IPS-18a (cell line): ENCODE results near the gene RFX1.
"Not testable (repeated sequence)": the region's sequence is repeated elsewhere in the genome, so short reads cannot be mapped to it uniquely, and the experiment has no call there.

ENCODE experiments used
- H3K27ac ChIP-seq: one replicate; pipeline ENCODE4 v1.5.1; 2013; ENCODE audit warnings: low read length
- H3K27me3 ChIP-seq: one replicate; pipeline ENCODE4 v1.6.1; 2013; ENCODE audit warnings: mild to moderate bottlenecking, low read length; ENCODE audit not compliant: control insufficient read depth, insufficient read depth
- H3K36me3 ChIP-seq: one replicate; pipeline ENCODE4 v1.6.1; 2013; ENCODE audit warnings: low read depth, low read length; ENCODE audit not compliant: control insufficient read depth
- H3K4me1 ChIP-seq: one replicate; pipeline ENCODE4 v1.6.1; 2013; ENCODE audit warnings: low read depth, low read length; ENCODE audit not compliant: control insufficient read depth
- H3K4me3 ChIP-seq: one replicate; pipeline ENCODE4 v1.5.1; 2013; ENCODE audit warnings: low read length
- H3K9ac ChIP-seq: one replicate; pipeline ENCODE4 v1.6.1; 2013; ENCODE audit warnings: mild to moderate bottlenecking, low read length, moderate library complexity
- H3K9me3 ChIP-seq: one replicate; pipeline ENCODE4 v1.6.1; 2013; ENCODE audit warnings: low read depth, low read length; ENCODE audit not compliant: control insufficient read depth

Gene RFX1

GRCh38 chr19:14042659-14043608, 36.8 kb upstream of the RFX1 start:
- peak overlapping the region; percentile 76 for H3K27ac ChIP-seq
- H3K9ac ChIP-seq = peak overlapping the region; percentile 62
- not testable (repeated sequence) for H3K27me3 ChIP-seq, H3K4me1 ChIP-seq, H3K4me3 ChIP-seq, H3K9me3 ChIP-seq, H3K36me3 ChIP-seq

- H3K36me3 ChIP-seq = no peaks in the 10 kb centered on the region
- H3K9me3 ChIP-seq = no peaks in the 10 kb centered on the region
- H3K27me3 ChIP-seq = no peaks in the 10 kb centered on the region
- no peaks in the 10 kb centered on the region for H3K4me1 ChIP-seq
- H3K9ac ChIP-seq = no peak overlapping the region
- H3K27ac ChIP-seq = no peak overlapping the region
- H3K4me3 ChIP-seq = no peak overlapping the region
Observed at GRCh38 chr19:14039181-14039580, 33.1 kb upstream of the RFX1 start.

GRCh38 chr19:14035706-14036105, 29.6 kb upstream of the RFX1 start:
- peaks cover 5% of the 10 kb centered on the region for H3K4me1 ChIP-seq
- H3K9ac ChIP-seq = no peak overlapping the region
- no peaks in the 10 kb centered on the region for H3K36me3 ChIP-seq
- H3K27me3 ChIP-seq = peaks cover 13% of the 10 kb centered on the region
- no peak overlapping the region for H3K4me3 ChIP-seq
- no peak overlapping the region for H3K27ac ChIP-seq
- no peaks in the 10 kb centered on the region for H3K9me3 ChIP-seq

- not testable (repeated sequence) for H3K9me3 ChIP-seq, H3K4me3 ChIP-seq, H3K9ac ChIP-seq, H3K36me3 ChIP-seq, H3K27ac ChIP-seq, H3K4me1 ChIP-seq
- peaks cover 18% of the 10 kb centered on the region for H3K27me3 ChIP-seq
Observed at GRCh38 chr19:14035159-14035558, 29.0 kb upstream of the RFX1 start.

- no peak overlapping the region for H3K27ac ChIP-seq
- no peaks in the 10 kb centered on the region for H3K9me3 ChIP-seq
- H3K4me3 ChIP-seq = no peak overlapping the region
- peaks cover 21% of the 10 kb centered on the region for H3K27me3 ChIP-seq
- H3K36me3 ChIP-seq = no peaks in the 10 kb centered on the region
- peaks cover 5% of the 10 kb centered on the region for H3K4me1 ChIP-seq
- no peak overlapping the region for H3K9ac ChIP-seq
Observed at GRCh38 chr19:14033946-14034345, 27.8 kb upstream of the RFX1 start.

- Histone ChIP-seq H3K4me1 (peaks cover 5% of the 10 kb centered on the region), H3K36me3 (no peaks in the 10 kb centered on the region), H3K4me3 (peak within 1 kb of the TSS; percentile 82), H3K9ac (peak within 1 kb of the TSS; percentile 58), H3K9me3 (no peaks in the 10 kb centered on the region), H3K27me3 (peaks cover 21% of the 10 kb centered on the region), H3K27ac (no peak within 1 kb of the TSS)
Observed at GRCh38 chr19:14031719-14032480, 25.8 kb upstream of the RFX1 start, which contains the start of gene IL27RA. Gene IL27RA (plus strand): TSS chr19:14031762. CDS start chr19:14031873, 111 bp downstream.

- Histone ChIP-seq H3K27me3 (peaks cover 21% of the 10 kb centered on the region), H3K4me3 (peak overlapping the region; percentile 82), H3K4me1 (peaks cover 5% of the 10 kb centered on the region), H3K9me3 (no peaks in the 10 kb centered on the region), H3K27ac (no peak overlapping the region), H3K36me3 (no peaks in the 10 kb centered on the region), H3K9ac (peak overlapping the region; percentile 58)
Observed at GRCh38 chr19:14030997-14031718, 25.0 kb upstream of the RFX1 start.

- H3K36me3 ChIP-seq = no peaks in the 10 kb centered on the region
- no peak overlapping the region for H3K9ac ChIP-seq
- no peak overlapping the region for H3K27ac ChIP-seq
- H3K4me3 ChIP-seq = no peak overlapping the region
- H3K27me3 ChIP-seq = peaks cover 21% of the 10 kb centered on the region
- H3K4me1 ChIP-seq = peaks cover 7% of the 10 kb centered on the region
- no peaks in the 10 kb centered on the region for H3K9me3 ChIP-seq
Observed at GRCh38 chr19:14028901-14029300, 22.8 kb upstream of the RFX1 start.

- Histone ChIP-seq H3K9ac (no peak within 1 kb of the TSS), H3K4me1 (peaks cover 10% of the 10 kb centered on the region), H3K4me3 (no peak within 1 kb of the TSS), H3K27me3 (peaks cover 21% of the 10 kb centered on the region), H3K36me3 (no peaks in the 10 kb centered on the region), H3K27ac (no peak within 1 kb of the TSS), H3K9me3 (no peaks in the 10 kb centered on the region)
Observed at GRCh38 chr19:14027856-14028450, 21.8 kb upstream of the RFX1 start, which contains the start of gene RLN3. Gene RLN3 (plus strand): TSS chr19:14028148. CDS start chr19:14028205, 57 bp downstream.

GRCh38 chr19:14026652-14027192, 20.6 kb upstream of the RFX1 start:
- Histone ChIP-seq H3K27me3 (peaks cover 18% of the 10 kb centered on the region), H3K4me1 (peaks cover 10% of the 10 kb centered on the region)
- not testable (repeated sequence) for H3K9me3 ChIP-seq, H3K4me3 ChIP-seq, H3K27ac ChIP-seq, H3K36me3 ChIP-seq, H3K9ac ChIP-seq
